NK-92 treated with Interleukin-12 subunit alpha and Interleukin-12 subunit beta, amount 100 ng/mL, for 24 hours (cell line): ENCODE data around the gene NAGA.
"Not testable (repeated sequence)": the region's sequence is repeated elsewhere in the genome, so short reads cannot be mapped to it uniquely, and the experiment has no call there.

Experiments used
- DNase-seq: peaks from one replicate; lab custom pipeline; 2025; lab: John Stamatoyannopoulos, UW

The NAGA gene

GRCh38 chr22:42070517-42071422 is at the start of gene NAGA:
TSS of gene NAGA (minus strand) at chr22:42070812. CDS start at chr22:42070297, 515 bp downstream.
- peak; percentile 72 for DNase-seq

- no peak for DNase-seq
These were observed 46.3 kb upstream of the NAGA start for GRCh38 chr22:42116848-42117424.

GRCh38 chr22:42115420-42115830 is 44.8 kb upstream of the NAGA start:
- not testable (repeated sequence) for DNase-seq

GRCh38 chr22:42114721-42115120 is 44.1 kb upstream of the NAGA start:
- DNase-seq = no peak

GRCh38 chr22:42112793-42113192 is 42.2 kb upstream of the NAGA start:
- DNase-seq = not testable (repeated sequence)

- DNase-seq = no peak
These were observed 41.2 kb upstream of the NAGA start for GRCh38 chr22:42111798-42112197.

DNA sequence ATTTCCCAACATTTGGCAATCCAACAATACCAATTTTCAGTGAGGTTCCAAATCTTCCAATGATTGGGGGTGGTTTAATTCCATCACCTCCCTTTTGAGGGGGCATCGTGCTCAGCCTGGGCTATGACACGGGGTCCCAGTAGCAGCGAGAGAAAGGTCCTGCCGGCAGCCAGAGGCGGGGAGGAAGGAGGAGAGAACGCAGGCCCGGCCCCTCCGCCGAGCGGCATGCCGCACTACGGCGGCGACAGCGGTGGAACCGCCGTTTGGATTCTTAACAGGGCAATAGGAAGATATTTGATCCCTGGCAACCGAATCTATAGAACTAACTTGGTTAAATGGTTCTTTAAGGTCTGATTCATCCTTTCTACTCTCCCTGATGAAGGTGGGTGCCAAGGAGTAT is 38.2 kb upstream of the NAGA start:
- DNase-seq = no peak

DNA sequence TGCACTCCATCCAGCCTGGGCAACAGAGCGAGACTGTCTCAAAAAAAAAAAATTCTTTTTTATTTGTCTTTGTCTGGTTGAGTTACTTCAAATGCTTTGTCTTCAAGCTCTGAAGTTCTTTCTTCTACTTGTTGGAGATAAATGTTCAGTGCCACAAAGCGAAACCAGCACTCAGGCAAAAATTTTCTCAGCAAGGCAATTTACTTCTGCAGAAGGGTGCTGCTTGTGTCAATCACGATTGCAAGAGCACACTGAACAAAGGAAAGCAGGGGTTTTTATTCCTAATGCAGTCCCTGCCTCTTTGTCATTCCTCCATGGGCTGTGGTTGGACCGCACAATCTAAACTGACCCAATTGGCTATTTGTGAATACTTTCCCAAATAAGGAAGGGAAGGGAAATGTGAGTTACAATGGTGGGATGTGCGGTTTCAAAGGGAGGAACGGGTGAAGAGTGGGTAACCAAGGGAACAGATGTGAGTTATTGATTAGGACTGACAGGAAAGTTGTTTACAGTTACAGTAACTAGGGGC is 33.8 kb upstream of the NAGA start:
- DNase-seq = not testable (repeated sequence)

GRCh38 chr22:42101199-42101598 is 30.6 kb upstream of the NAGA start:
- no peak for DNase-seq

DNA sequence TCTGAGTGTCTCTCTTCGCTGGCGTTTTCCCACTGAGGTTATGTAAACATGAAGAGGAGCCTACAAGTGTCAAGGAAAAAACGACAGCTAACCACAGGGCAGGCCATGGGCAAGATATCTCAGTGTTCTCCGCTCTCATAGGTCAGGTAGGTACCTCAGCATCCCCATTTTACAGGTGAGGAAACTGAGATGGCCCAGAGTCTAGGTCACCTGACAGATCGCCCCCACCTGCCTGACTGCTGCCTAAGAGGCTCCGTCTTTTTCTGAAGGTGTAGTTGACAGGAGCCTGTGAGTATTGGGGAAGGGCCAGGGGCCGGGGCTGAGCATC is 20.8 kb upstream of the NAGA start:
- no peak for DNase-seq

DNA sequence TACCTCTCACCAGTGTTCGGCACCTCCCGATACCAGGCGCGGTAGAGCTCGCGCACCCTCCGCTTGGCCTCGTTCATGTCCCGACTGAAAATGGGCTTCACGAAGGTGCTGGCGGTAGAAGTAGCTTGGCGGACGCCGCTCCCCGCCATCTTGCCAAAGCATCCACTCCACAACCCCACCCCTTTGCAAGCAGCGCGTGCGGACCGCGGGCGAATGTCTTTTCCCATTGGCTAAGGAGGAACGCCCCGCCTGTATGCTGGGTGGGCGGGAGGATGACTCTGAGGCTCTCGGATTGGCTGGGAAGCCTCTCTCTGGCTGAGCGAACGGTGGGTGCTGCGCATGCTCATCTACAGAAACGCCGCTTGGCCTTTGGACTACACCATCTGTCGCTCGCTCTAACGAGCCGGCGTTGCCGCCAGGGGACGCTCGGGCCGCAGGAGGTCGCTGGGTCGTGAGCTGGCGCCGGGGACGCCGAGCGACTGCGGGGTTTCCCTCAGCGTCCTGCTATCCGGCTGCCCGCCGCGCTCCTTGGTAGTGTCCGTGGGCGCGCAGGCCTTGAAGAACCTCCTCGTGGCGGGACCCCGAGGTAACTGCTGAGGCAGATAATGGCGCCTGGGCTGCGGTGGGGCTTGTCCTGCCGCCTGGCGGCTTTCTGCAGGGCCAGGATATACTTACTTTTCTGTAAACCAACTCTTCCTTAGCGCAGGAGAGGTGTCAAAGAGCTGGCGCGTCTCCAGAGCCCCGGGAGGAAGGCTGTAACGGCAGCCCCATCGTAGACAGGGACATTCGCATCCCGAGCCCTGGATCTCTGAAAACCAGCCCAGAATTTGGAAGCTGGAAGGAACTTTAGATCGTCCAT is 20.2 kb upstream of the NAGA start, which contains the start of gene NDUFA6:
TSS of gene NDUFA6 (minus strand) at position 177 of the 859 bp plus-strand sequence. CDS start at position 149, 28 bp downstream.
- DNase-seq = peak; percentile 97

GRCh38 chr22:42086051-42086450 is 15.4 kb upstream of the NAGA start:
- no peak for DNase-seq

GRCh38 chr22:42084874-42085273 is 14.3 kb upstream of the NAGA start:
- no peak for DNase-seq

- no peak for DNase-seq
These were observed 12.5 kb upstream of the NAGA start for GRCh38 chr22:42083119-42083518.

GRCh38 chr22:42080287-42080686 is 9.7 kb upstream of the NAGA start:
- DNase-seq = no peak

DNA sequence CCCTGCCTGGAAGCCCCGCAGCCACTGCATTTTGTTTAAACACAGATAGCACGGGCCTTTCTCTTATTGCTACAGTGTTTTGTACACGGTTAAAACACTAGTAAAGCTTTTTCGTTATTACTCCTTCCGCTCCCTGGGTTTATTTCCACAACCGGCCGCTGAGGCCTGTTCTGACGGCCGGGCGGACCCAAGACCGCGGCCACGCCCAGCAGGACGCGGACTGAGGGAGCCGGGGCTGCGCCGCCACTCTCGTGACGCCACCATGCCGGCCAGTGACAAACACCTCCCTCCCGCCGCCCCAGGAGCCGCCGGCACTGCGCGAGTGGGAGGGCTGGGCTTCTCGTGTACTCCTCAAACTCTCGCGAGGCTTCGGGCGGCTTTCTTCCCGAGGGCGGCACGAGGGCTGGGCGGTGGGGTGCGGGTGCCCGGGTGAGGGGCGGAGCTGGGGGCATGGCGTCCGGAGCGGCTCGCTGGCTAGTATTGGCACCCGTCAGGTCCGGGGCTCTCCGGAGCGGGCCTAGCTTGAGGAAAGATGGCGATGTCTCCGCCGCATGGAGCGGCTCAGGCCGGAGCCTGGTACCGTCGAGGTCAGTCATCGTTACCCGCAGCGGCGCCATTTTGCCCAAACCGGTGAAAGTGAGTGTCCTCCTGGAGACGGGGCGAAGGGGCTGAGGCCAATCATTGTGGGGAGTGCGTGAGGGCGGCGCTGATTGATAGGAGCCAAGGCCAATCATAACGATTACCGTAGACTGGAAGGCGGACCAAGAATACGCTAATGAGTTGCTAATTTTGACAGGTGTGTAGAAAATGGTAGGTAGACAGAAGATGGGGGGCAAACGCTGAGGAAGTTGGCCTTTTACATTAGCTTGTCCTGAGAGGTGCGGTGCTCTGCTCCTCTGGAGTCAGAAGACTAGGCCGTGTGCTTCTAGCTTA is 9.0 kb upstream of the NAGA start, which contains the start of gene SMDT1:
TSS of gene SMDT1 (plus strand) at position 382 of the 933 bp plus-strand sequence. CDS start at position 451, 69 bp downstream.
- DNase-seq = peak; percentile 93

GRCh38 chr22:42078469-42079318 is 8.1 kb upstream of the NAGA start:
- no peak for DNase-seq

GRCh38 chr22:42077486-42078125 is 7.0 kb upstream of the NAGA start:
- DNase-seq = no peak

- no peak for DNase-seq
These were observed 6.3 kb upstream of the NAGA start for GRCh38 chr22:42076764-42077485.
